HG02938 (cell line): ENCODE measurements around the gene RHEB.

ENCODE experiments used
- ATAC-seq: cut with Tn5 transposase; IDR thresholded peaks from one replicate; pipeline ENCODE4 v1.9.1; 2021; ENCODE audit warnings: mild to moderate bottlenecking, moderate library complexity; ENCODE audit not compliant: unreplicated experiment

Gene RHEB

GRCh38 chr7:151420144-151420543, 99.6 kb downstream of the RHEB start:
- ATAC-seq, result no peak

- ATAC-seq, result no peak
Measured at GRCh38 chr7:151416941-151417315, 102.8 kb downstream of the RHEB start.

- no peak for ATAC-seq
Measured at GRCh38 chr7:151416112-151416940, 103.4 kb downstream of the RHEB start.
